Right atrium auricular region (tissue), 2 donors: ENCODE data around the gene WIPI1. TPM values are rescaled to one million over a fixed set of nuclear protein-coding genes. Genes with fewer than 3 reads are reported as not detected.
A peak's percentile ranks its signal among the peaks of the same experiment; 100 is the strongest.

Source experiments
- DNase-seq: peaks from one replicate; pipeline ENCODE4 v3.0.0-alpha.2; 2019; ENCODE audit warnings: low spot score
- H3K27ac ChIP-seq, 2 donors: fragments of 200-600 bp; sonication (generic); 1 replicate in 1 of 2; 2 replicates in 1 of 2; pipeline ENCODE4 v1.5.1; 2016 to 2019
- H3K27me3 ChIP-seq, 2 donors: fragments of 200-600 bp; sonication (generic); one replicate each; pipeline versions ENCODE4 v1.5.1 to v1.6.0; 2017 to 2019
- H3K36me3 ChIP-seq: fragments of 200-600 bp; sonication (generic); one replicate; pipeline ENCODE4 v1.5.1; 2016
- H3K4me1 ChIP-seq, 2 donors: fragments of 200-600 bp; sonication (generic); one replicate each; pipeline versions ENCODE4 v1.5.1 to v1.6.0; 2017 to 2019
- H3K4me3 ChIP-seq, 2 donors: fragments of 200-600 bp; sonication (generic); 1 replicate in 1 of 2; 2 replicates in 1 of 2; pipeline ENCODE4 v1.5.1; 2017 to 2019; ENCODE audit warnings: mild to moderate bottlenecking in 1 of 2, moderate library complexity in 1 of 2
- H3K9me3 ChIP-seq, 2 donors: fragments of 200-600 bp; sonication (generic); one replicate each; pipeline ENCODE4 v1.5.1; 2019
- total RNA-seq, 2 donors: library from RNA; depleted of rRNA; stranded (reverse); fragments of >200 nt; gene quantifications; one replicate each; pipeline ENCODE4 v1.1.0, GENCODE V29; 2016
- TF ChIP-seq, protein P1 (sequence below), 2 donors: fragments of 200-600 bp; sonication (generic); IDR thresholded peaks; one replicate each; pipeline ENCODE4 v1.5.1; 2019; ENCODE audit warnings: antibody characterized with exemption in 2 of 2

WIPI1 gene
- total RNA-seq, 2 donors from 2014 or later, result 50.3 to 76.2 TPM

DNA sequence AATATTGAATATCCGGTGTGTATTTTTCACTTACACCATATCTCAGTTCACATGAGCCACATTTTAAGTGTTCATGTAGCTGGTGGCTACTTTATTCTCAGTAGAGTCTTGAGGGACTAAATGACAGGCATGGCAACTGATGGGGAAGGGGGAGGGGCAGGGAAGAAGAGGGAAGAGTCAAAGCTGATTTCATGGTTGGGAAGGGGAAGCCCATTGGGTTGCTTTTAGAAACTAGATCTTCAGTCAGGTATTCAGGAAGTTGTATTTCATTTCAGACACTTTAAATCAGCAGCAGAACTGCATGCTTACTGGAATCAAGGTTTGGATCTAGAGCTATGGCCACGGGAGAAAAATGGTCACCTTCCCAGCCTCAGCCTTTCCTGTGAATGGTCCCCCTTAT is 2.9 kb upstream of the WIPI1 start:
- DNase-seq, result no peak
- Histone ChIP-seq H3K4me1 (peaks cover 0 to 44% of the 10 kb centered on the region in 2 donors), H3K27me3 (no peaks in the 10 kb centered on the region), H3K4me3 (no peak overlapping the region), H3K9me3 (no peaks in the 10 kb centered on the region), H3K36me3 (no peaks in the 10 kb centered on the region), H3K27ac (peak overlapping the region; percentile 91 to 95)
- TF ChIP-seq, protein P1, sequence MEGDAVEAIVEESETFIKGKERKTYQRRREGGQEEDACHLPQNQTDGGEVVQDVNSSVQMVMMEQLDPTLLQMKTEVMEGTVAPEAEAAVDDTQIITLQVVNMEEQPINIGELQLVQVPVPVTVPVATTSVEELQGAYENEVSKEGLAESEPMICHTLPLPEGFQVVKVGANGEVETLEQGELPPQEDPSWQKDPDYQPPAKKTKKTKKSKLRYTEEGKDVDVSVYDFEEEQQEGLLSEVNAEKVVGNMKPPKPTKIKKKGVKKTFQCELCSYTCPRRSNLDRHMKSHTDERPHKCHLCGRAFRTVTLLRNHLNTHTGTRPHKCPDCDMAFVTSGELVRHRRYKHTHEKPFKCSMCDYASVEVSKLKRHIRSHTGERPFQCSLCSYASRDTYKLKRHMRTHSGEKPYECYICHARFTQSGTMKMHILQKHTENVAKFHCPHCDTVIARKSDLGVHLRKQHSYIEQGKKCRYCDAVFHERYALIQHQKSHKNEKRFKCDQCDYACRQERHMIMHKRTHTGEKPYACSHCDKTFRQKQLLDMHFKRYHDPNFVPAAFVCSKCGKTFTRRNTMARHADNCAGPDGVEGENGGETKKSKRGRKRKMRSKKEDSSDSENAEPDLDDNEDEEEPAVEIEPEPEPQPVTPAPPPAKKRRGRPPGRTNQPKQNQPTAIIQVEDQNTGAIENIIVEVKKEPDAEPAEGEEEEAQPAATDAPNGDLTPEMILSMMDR (IDR thresholded peaks at IDR 0.05), result no peak

DNA sequence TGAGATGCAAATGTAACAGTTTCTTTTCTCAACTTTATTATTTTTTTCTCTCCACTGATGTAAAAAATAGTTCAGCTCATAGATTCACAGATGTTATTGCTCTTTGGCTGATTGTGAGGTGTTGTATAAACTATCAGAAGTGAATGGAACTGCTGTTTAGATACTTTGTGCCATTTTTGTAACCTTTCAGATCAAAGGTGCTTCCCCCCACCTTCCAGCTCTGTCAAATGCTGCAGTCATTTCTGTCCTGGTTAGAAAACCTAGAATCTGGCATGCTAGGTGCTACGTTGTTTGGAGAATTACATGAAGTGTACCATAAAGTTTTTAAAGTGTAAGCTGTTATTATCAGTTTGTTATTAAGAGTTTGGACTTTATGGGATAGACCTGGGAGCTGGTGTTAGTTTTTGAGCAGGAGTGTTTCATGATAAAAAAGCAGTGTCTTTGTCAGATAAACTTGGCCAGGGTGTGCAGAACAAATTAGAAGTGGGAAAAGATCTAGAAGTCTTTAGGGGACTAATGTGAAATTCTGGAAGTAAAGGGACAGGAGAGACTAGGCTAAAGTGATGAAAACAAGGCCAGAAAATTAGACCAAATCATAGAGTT is 1.8 kb upstream of the WIPI1 start:
- Histone ChIP-seq H3K9me3 (no peaks in the 10 kb centered on the region), H3K4me3 (no peak overlapping the region), H3K27me3 (no peaks in the 10 kb centered on the region), H3K27ac (peak overlapping the region; percentile 91 to 95), H3K4me1 (peaks cover 0 to 54% of the 10 kb centered on the region in 2 donors), H3K36me3 (no peaks in the 10 kb centered on the region)
- TF ChIP-seq, protein P1 (IDR thresholded peaks at IDR 0.05), result no peak
- no peak for DNase-seq

DNA sequence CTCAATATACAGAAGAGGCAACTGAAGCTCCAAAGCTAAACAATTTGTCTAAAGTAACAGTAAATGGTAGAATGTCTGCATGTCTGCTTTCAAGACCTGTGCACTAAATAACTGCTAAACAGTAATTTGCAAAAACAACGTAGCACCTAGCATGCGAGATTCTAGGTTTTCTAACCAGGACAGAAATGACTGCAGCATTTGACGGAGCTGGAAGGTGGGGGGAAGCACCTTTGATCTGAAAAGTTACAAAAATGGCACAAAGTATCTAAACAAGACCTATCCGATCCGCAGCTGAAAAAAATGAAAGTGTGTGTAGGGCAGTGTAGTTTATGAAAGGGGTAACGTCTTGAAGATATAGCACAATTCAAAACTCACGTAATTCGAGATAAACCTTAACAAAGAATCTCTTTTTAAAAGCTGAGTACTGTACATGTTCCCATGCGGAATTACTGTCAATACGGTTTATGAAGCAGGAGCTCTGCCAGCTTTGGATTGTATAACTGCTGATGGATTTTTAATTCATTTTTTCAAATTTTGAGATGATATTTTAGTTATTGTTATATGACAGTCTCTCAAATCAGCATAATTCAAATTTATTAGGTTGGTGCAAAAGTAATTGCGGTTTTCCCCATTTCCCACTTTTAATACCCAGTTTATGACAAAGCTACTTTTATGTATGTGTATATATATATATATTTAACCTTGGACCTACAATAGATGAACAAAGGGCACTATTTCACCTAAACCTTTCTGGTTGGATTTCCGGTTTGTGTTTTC is 1.2 kb upstream of the WIPI1 start:
- TF ChIP-seq, protein P1 (IDR thresholded peaks at IDR 0.05), result no peak
- H3K27ac ChIP-seq, result peak overlapping the region; percentile 91 to 95
- DNase-seq, result no peak
- peak overlapping the region; percentile 47 to 62 for H3K4me3 ChIP-seq
- no peaks in the 10 kb centered on the region for H3K9me3 ChIP-seq
- no peaks in the 10 kb centered on the region for H3K36me3 ChIP-seq
- H3K27me3 ChIP-seq, result no peaks in the 10 kb centered on the region
- H3K4me1 ChIP-seq, result peaks cover 0 to 61% of the 10 kb centered on the region in 2 donors

DNA sequence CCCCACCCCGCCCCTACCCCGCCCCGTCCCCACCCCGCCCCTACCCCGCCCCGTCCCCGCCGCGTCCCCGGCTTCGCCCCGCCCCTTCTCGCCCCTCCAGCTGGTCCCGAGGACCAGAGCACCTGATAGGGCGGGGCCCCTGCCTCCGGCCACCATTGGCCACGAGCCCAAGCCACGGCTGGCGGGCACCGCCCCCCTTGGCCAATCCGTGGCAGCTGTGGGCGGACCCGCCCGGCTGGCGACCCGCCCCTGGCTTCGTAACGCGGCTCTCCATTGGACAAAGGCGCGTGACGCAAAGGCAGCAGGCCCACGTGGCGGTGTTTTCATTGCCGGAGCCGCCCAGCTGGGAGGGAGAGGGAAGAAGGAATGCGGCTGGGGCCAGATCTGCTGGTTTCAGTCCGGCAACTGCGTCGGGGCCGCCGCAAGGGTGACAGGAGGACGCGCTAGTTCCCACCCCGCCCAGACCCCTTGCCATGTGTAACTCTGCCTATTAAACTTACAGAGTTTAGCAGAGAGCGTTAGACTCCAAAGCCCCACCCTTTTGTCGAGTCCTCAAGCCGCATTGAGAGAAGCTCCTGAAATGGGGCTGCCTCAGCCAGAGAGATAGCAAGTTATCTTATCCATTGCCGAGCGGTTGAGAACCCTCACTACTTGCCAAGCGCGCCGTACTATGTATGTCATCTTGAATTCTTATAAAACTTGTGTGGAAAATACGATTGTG is 403 bp upstream of the WIPI1 start:
- H3K4me1 ChIP-seq, result peaks cover 0 to 66% of the 10 kb centered on the region in 2 donors
- H3K9me3 ChIP-seq, result no peaks in the 10 kb centered on the region
- H3K27ac ChIP-seq, result peak overlapping the region; percentile 95 to 98
- peak overlapping the region; percentile 47 to 93 for H3K4me3 ChIP-seq
- H3K27me3 ChIP-seq, result no peaks in the 10 kb centered on the region
- peak; percentile 99 for DNase-seq
- H3K36me3 ChIP-seq, result peaks cover under 1% of the 10 kb centered on the region
- TF ChIP-seq, protein P1 (IDR thresholded peaks at IDR 0.05), result no peak

DNA sequence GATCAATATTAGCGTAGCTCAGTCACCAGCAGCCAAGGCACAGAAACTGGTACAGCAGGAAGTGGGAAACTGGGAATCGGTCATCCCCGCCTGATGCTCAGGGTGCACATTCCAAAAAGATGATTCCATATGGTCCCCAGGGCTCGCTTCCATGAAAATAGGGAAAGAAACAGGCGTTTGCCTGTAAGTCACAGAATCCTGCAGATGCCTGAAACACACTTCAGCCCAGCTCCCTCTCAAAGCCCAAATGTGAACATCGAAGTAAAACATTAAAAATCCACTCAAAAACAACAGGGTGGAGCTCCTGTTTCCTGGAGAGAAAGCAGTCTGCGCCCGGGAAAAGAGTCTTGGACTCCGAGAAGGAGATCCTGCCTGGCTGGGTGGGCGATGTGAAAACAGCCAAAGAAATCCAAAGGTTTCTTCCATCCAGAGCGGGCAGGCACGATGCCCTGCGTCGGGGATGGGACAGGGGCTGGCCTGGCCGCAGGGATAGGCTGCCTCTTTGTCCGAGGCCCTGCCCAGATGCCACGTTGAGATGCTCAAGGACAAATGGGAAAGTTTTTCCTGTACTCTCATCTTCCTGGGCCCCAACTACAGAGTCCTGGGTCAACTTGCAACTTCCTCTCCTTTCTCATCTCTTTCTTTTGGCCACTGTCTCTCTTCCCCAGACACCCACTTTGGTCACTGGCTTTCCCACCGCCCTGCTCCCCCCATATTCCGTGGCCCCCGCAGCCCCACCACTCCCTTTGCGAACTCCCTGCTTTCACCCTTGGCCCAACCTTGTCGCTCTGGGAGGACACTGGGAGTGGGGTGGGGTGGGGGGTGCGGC is 743 bp downstream of the WIPI1 start:
- H3K9me3 ChIP-seq, result no peaks in the 10 kb centered on the region

More for the DNA sequence above, 743 bp downstream of the WIPI1 start:
- H3K4me1 ChIP-seq, result peaks cover 0 to 60% of the 10 kb centered on the region in 2 donors
- TF ChIP-seq, protein P1 (IDR thresholded peaks at IDR 0.05), result no peak
- H3K4me3 ChIP-seq, result peak overlapping the region; percentile 61 to 93
- H3K27me3 ChIP-seq, result no peaks in the 10 kb centered on the region
- H3K36me3 ChIP-seq, result peaks cover 12% of the 10 kb centered on the region
- peak; percentile 90 for DNase-seq
- peak overlapping the region; percentile 95 to 98 for H3K27ac ChIP-seq
